Cardiac muscle cell (in vitro differentiated cells and primary cell): ENCODE data around the gene UNC5B. TPM values are rescaled to one million over a fixed set of nuclear protein-coding genes. Genes with fewer than 3 reads are reported as not detected.

Experiments
- DNase-seq, 2 donors: peaks; one replicate each; pipeline versions ENCODE4 v3.0.0 to v3.0.0-alpha.2; 2010 to 2017; ENCODE audit warnings: low read depth in 1 of 2, low spot score in 1 of 2
- H3K27ac ChIP-seq: fragments of 200-600 bp; sonication (generic); 2 replicates; pipeline ENCODE4 v1.5.1; 2016
- H3K27me3 ChIP-seq: fragments of 200-600 bp; sonication (generic); 2 replicates; pipeline ENCODE4 v1.6.0; 2016; ENCODE audit warnings: control low read depth
- H3K36me3 ChIP-seq: fragments of 200-600 bp; sonication (generic); 2 replicates; pipeline ENCODE4 v1.5.1; 2016; ENCODE audit warnings: control low read depth
- H3K4me1 ChIP-seq: fragments of 200-600 bp; sonication (generic); 2 replicates; pipeline ENCODE4 v1.8.1; 2017; ENCODE audit warnings: low read depth, mild to moderate bottlenecking, mixed run types
- H3K4me3 ChIP-seq: fragments of 200-600 bp; sonication (generic); 2 replicates; pipeline ENCODE4 v1.5.1; 2016; ENCODE audit warnings: mild to moderate bottlenecking
- H3K9me3 ChIP-seq: fragments of 200-600 bp; sonication (generic); 2 replicates; pipeline ENCODE4 v1.5.1; 2017; ENCODE audit warnings: low read depth, mild to moderate bottlenecking, control low read depth
- CTCF ChIP-seq: IDR thresholded peaks from 2 replicates; pipeline ENCODE4 v1.5.1; 2012; ENCODE audit warnings: low read depth, mild to moderate bottlenecking, low read length
- polyA plus RNA-seq: library from polyadenylated mRNA; unstranded; fragments of >200 nt; fragmentation: Nextera tagmentation; extraction: Ambion mirVana; gene quantifications from 2 replicates; pipeline ENCODE4 v1.2.1, GENCODE V29; 2016
- total RNA-seq: library from RNA; depleted of rRNA; stranded (reverse); fragments of >200 nt; gene quantifications from 2 replicates; pipeline ENCODE4 v1.2.3, GENCODE V29; 2016

UNC5B gene
- total and polyA plus RNA-seq, 2 experiments from 2014 or later, result 73.3 to 172 TPM

GRCh38 chr10:71319042-71319799 lies 106.9 kb downstream of the UNC5B start, which contains the start of gene SLC29A3:
SLC29A3 (plus strand) TSS chr10:71319259; CDS start chr10:71319310, 51 bp downstream.
- Histone ChIP-seq H3K4me3 (peak within 1 kb of the TSS; percentile 77), H3K9me3 (no peaks in the 10 kb centered on the region), H3K4me1 (no peaks in the 10 kb centered on the region), H3K36me3 (no peaks in the 10 kb centered on the region), H3K27ac (peak within 1 kb of the TSS; percentile 46), H3K27me3 (no peaks in the 10 kb centered on the region)
- peak; percentile 85 for TF ChIP-seq CTCF
- peak; percentile 88 to 89 for DNase-seq

GRCh38 chr10:71319800-71320392 lies 107.5 kb downstream of the UNC5B start:
- TF ChIP-seq CTCF, result no peak
- H3K4me1 ChIP-seq, result no peaks in the 10 kb centered on the region
- H3K36me3 ChIP-seq, result no peaks in the 10 kb centered on the region
- DNase-seq, result no peak
- peak overlapping the region; percentile 77 for H3K4me3 ChIP-seq
- no peaks in the 10 kb centered on the region for H3K27me3 ChIP-seq
- H3K27ac ChIP-seq, result no peak overlapping the region
- no peaks in the 10 kb centered on the region for H3K9me3 ChIP-seq

GRCh38 chr10:71320592-71320991 lies 108.2 kb downstream of the UNC5B start:
- TF ChIP-seq CTCF, result no peak
- DNase-seq, result no peak
- no peak overlapping the region for H3K4me3 ChIP-seq
- no peaks in the 10 kb centered on the region for H3K36me3 ChIP-seq
- no peak overlapping the region for H3K27ac ChIP-seq
- no peaks in the 10 kb centered on the region for H3K27me3 ChIP-seq
- H3K4me1 ChIP-seq, result no peaks in the 10 kb centered on the region
- no peaks in the 10 kb centered on the region for H3K9me3 ChIP-seq

- Histone ChIP-seq H3K4me1 (no peaks in the 10 kb centered on the region), H3K27ac (no peak overlapping the region), H3K9me3 (no peaks in the 10 kb centered on the region), H3K36me3 (no peaks in the 10 kb centered on the region), H3K27me3 (no peaks in the 10 kb centered on the region), H3K4me3 (no peak overlapping the region)
- no peak for TF ChIP-seq CTCF
- no peak for DNase-seq
Measured at GRCh38 chr10:71321386-71321785, 109.0 kb downstream of the UNC5B start.

GRCh38 chr10:71323407-71323806 lies 111.0 kb downstream of the UNC5B start:
- no peak overlapping the region for H3K4me3 ChIP-seq
- H3K27ac ChIP-seq, result no peak overlapping the region
- TF ChIP-seq CTCF, result no peak
- DNase-seq, result peak in 1 of 2 donors; percentile 36
- no peaks in the 10 kb centered on the region for H3K4me1 ChIP-seq
- no peaks in the 10 kb centered on the region for H3K36me3 ChIP-seq
- H3K9me3 ChIP-seq, result no peaks in the 10 kb centered on the region
- H3K27me3 ChIP-seq, result no peaks in the 10 kb centered on the region
